GM19397 (cell line): ENCODE measurements around the gene DPEP1.
"Not testable (repeated sequence)": the region's sequence is repeated elsewhere in the genome, so short reads cannot be mapped to it uniquely, and the experiment has no call there.

ENCODE experiments used
- ATAC-seq: cut with Tn5 transposase; IDR thresholded peaks from one replicate; pipeline ENCODE4 v1.9.1; 2021; ENCODE audit warnings: mild to moderate bottlenecking, moderate library complexity; ENCODE audit not compliant: unreplicated experiment

DPEP1 gene

GRCh38 chr16:89577055-89577759, 36.2 kb upstream of the DPEP1 start:
- no peak for ATAC-seq

GRCh38 chr16:89579351-89579750, 34.1 kb upstream of the DPEP1 start:
- no peak for ATAC-seq

DNA sequence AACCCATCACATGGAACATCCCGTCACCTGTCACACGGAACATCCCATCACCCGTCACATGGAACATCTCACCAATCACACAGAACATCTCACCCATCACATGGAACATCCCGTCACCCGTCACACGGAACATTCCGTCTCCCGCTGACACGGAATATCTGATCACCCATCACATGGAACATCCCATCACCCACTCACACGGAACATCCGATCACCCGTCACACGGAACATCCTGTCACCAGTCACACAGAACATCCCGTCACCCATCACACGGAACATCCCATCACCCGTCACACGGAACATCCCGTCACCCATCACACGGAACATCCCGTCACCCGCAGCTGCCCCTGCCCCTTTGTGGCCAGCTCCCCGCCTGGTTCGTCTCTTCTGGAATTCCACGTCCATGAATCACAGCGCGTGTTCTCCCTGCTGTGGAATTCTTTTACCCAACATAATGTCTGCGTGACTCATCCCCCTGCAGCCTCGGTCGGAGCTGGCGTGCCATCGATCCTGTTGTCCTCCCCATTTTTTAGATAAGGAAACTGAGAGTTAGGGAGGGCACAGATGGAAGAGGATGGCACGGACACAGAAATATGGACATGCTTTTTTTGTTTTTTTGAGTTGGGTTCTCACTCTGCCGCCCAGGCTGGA, 32.3 kb upstream of the DPEP1 start:
- ATAC-seq, result no peak

DNA sequence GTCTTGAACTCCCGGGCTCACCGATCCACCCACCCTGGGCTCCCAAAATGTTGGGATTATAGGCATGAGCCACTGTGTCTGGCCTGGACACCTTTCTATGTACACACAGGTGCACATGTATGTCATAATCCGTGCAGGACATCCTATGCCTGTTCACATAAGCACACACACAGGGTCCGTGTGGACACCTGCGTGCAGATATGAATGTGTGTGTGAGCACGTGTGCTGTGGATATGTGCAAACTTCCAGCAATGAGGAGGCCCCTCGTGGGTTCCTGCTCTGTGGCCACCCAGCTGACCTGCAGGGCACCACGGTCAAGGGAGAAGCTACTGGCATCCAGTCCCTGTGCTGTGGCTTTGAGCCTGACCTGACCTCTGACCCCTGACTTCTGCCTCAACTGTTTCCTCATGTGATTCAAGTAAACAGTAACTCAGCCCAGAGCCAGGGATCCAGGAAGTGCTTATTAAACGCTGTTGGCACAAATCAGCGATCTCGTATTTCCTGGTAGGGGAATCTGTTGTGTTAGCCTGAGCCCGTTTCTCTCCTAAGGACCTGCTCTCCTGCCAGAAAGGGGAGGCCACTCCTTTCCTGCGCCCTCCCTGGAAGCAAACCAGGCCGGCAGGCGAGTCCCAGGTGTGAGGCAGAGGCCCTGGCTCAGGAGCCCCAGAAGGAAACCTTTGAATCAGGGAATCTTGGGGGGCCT, 31.4 kb upstream of the DPEP1 start:
- no peak for ATAC-seq

DNA sequence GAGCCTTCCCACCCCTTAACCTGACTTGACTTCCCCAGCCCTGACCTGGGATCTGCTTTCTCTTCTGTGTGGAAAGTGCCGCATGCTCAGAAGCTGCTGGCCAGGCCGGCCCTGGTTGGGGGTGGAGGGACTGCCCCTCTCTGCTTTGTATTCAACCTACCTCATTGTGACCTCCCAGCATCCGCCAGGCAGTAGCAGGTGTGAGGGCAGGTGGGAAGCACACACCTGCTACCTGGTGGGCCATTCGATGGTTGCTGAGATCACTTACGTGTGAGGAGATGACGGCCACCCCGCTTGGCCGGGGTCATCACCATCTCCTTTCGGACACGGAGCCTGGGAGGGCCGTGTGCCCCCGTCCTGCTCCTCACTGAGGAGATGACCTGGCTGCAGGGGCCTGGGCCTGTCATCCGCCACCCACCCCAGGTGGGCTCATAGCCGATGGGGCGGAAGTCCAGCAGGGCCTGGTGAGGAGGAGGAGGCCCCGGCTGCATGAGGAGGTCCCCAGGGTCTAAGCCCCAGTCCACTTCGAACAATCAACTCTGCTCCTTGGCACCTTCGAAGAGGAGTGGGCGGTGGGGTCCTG, 30.7 kb upstream of the DPEP1 start:
- ATAC-seq, result no peak

GRCh38 chr16:89583197-89583894, 30.1 kb upstream of the DPEP1 start:
- no peak for ATAC-seq

DNA sequence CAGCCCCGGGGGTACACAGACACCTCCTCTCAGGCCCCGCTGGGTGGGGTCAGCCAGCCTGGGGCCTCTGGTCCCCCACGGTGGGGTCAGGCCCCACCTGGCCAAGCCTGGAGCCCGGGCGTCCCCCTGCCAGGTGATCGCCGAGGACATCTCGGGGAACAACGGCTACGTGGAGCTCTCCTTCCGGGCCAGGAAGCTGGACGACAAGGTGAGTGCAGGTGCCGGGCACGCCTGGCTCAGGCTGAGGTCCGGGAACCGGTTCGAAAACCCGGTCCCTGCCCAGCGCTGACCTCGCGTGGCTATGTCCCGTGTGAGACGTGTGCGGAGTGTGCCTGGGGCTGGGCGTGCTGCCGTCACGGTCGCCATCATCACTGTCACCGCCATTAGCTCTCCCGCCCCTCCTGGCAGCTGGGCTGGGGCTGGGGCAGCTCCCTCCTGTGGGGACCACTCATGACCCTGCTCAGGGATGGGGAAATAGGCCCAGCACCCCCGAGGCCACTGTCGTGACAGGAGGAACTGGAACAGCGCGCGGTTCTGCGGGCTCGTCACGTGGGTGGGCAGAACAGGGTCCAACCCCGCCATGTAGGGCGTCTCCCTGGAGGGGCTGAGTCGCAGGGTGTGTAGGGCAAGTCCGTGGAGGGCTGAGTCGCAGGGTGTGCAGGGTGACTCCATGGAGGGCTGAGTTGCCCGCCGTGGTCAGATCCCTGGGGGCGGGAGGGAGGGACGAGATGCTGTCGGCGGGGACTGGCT, 29.4 kb upstream of the DPEP1 start:
- ATAC-seq, result no peak

GRCh38 chr16:89584768-89585549, 28.5 kb upstream of the DPEP1 start:
- ATAC-seq, result no peak

- no peak for ATAC-seq
Measured at GRCh38 chr16:89586218-89586617, 27.2 kb upstream of the DPEP1 start.

DNA sequence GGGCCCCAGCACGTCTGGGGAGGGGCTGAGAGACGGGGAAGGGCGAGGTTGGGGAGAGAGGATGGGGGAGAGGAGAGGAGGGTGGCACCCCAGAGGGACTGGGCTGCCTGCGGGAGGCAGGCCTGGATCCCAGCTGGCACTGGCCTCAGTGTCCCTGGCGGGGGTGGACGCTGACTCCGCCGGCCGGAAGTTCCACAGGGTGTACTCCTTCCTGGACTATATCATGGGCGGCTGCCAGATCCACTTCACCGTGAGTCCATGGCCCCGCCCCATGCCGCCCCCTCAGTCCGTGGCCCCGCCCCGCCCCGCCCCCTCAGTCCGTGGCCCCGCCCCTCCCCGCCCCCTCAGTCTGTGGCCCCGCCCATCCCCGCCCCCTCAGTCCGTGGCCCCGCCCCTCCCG, 26.6 kb upstream of the DPEP1 start:
- ATAC-seq, result no peak

- ATAC-seq, result not testable (repeated sequence)
Measured at GRCh38 chr16:89587676-89588075, 25.8 kb upstream of the DPEP1 start.

DNA sequence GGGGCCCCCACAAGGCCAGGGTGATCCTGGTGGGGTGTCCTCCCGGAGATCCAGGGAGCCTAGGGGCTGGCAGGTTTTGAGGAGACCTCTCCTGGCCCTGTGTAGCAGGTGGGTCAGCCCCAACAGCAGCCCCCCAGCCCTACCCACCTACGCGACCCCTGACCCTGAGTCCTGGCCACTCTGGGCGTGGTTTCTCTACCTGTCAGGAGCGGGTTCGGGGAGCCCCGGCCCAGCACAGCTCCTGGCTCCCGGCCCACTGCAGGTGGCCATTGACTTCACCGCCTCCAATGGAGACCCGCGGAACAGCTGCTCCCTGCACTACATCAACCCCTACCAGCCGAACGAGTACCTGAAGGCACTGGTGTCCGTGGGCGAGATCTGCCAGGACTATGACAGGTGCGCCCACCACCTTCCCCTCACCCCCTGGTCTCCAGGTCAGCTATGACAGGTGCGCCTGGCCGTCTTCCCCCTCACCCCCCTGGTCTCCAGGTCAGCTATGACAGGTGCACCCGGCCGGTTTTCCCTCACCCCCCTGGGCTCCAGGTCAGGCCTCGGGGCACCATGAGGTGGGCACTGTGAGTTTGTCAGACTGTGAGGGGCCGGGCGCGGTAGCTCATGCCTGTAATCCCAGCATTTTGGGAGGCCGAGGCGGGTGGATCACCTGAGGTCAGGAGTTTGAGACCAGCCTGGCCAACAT, 24.9 kb upstream of the DPEP1 start:
- ATAC-seq, result no peak

- no peak for ATAC-seq
Measured at GRCh38 chr16:89589241-89589926, 24.1 kb upstream of the DPEP1 start.

DNA sequence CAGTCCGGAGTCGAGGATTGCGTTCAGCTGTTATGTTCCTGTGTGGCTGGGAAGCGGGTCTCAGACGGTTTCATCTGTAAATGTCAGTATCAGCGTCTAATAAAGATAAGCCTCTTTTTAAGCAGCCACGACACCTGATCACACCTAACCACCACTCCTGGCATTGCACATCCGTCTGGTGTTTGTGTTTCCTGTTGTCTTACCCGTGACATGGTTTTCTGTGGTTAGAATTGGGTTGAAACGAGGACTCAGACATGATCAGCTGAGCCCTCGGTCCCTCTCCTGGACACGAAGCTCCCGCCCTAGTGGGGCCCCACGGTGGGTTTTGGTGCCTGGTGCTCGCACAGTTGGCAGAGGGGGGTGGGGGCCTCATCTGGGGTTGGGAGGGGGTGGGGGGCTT, 19.6 kb upstream of the DPEP1 start:
- no peak for ATAC-seq

DNA sequence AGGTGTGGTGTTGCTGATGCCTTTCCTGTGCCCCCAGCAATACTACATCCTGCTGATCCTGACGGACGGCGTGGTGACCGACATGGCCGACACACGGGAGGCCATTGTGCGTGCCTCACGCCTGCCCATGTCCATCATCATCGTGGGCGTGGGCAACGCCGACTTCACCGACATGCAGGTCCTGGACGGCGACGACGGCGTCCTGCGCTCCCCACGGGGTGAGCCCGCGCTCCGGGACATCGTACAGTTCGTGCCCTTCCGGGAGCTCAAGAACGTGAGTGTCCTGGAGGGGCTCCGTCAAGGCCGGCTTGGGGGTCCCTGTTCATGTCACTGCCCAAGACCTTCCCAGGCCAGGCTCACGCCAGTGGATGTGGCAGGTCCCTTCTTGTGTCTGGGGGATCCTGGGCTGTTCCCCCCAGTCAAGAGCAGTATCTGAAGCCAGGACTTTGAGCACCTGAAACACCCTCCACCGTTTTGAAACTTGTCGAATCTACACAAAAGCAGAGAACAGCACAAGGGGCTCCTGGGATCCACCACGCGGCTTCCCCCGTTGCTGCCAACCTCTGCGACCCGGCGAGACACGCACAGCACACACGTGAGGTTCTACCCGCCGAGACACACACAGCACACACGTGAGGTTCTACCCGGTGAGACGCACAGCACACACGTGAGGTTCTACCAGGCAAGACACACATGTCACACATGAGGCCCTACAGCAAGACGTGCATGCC, 17.9 kb upstream of the DPEP1 start:
- no peak for ATAC-seq

DNA sequence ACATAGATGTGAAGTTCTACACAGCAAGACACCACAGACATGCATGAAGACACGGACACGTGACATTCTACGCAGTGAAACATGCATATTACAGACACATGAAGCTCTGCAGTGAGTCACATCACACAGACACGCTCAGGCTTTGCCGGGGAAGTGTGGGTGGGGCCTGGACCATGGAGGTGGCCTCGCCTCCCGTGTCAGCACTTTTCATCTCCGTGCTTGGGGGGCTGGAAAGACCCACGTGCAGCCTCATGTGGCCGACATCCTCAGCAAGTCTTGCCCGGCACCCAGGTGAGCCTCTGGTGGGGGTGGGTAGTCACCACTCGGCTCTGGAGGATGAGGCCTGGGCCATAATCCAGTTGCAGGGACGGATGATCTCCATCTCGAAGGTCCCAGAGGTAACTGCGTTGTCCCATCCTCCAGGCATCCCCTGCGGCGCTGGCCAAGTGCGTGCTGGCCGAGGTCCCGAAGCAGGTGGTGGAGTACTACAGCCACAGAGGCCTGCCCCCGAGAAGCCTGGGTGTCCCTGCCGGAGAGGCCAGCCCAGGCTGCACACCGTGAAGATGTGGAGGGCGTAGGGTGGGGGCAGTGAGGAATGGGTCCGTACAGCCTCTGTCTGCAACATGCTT, 17.3 kb upstream of the DPEP1 start:
- no peak for ATAC-seq

DNA sequence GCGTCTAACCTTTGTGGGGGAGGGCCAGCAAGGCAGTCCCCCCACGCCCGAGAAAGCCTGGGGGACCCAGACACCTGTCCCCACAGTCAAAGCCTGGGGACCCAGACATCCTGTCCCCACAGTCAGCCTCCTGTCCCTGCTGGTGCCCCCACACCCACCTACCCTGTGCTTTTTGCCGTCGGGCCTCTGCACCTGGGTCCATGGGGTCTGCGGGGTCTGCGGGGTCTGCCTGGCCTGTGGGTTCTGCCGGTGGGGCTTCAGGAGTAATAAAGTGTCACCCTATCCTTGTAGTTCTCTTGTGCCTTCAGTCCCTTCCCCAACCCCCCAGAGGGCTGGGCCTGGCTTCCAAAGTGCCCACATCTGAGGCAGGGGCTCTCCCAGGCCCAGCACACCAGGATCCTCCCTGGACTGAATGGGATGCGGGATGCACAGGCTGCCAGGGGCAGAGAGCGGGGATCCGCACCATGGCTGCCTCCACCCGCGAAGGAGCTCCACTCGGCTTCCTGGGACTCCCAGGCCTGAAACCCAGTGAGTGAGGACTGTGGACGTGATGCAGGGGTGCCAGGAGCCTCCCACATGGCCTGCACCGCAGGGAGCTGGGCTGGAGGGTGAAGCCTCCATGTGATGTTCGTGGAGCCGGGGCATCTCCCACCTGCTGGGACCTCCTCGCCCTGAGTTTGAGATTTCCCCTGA, 16.3 kb upstream of the DPEP1 start:
- ATAC-seq, result no peak
